ENCODE measurements around the gene CEND1.

CEND1 gene

DNA sequence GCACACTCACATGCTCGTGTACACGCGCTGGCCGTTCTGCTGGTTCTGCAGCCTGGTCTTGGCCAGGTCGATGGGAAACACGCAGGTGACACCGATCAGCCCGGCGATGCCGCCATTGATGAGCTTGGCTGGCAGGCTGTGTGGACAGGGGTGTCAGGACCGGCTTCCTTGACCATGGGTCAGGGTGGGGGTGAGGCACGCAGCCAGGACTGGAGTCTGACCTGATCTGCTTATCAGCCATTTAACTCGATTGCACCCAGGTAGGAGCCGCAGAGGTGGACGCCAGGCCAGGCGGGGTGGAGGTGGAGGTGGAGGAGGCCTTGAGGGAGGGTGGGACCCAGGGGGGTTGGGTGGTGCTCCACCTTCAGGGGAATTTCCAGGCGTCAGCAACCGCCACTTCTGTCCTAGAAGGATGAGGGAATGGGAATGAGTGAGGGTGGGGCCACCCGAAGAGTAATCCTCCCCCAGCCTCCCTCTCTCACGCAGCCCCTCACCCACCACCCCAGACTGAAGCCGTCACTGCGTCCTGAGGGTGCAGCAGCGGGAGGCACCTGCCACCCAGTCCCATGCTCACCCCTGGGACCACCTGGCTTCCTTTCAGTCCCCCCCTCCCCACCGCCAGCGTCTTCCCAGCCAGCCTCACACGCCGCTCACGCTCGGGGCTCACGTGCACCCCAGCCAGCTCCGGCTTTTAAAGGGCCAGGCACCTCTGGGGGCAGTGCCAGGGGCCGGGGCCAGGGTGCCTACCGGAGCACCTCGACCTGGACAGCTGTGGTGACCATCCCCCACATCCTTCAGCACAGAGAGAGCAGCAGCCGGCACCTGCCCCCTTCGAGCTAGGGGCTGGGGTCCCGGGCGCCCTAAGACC, 5.1 kb upstream of the CEND1 start:
- no peak for DNase-seq

DNA sequence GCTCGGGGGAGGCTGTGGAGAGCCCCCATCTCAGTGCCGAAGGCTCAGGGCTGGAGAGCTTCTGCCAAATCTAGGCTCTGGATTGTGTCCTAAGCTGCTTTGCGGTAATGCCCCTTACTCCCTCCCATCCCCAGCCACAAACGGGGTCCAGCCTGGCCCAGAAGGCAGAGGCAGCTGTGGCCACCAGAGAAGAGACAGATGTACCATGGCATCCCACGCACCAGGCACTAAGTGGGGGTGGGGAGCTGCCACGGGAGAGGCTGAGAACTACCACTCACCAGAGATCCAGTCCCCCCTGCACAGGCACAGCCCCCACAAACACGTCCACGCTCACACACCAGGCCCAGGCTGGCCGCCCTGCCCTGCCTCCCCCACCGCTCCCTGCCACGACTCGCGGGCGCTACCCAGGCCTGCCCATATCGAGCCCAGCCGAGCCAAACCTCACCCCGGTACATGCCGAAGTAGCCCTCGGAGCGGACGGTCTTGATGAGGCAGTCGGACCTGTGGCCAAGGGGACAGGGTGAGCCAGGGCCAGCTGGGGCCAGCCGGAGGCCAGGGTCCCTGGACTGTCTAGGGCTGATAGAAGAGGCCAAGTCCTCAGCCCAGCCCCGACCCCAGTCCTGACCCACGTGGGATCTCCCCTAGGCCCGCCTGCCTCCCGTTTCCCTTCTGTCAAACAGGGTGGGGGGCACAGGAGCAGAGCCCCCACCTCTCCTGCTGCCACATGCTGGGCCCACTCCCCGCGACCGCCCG, 4.3 kb upstream of the CEND1 start:
- no peak for DNase-seq

- peak; percentile 71 to 89 for DNase-seq
Observed at GRCh38 chr11:793556-793955, 3.7 kb upstream of the CEND1 start.

DNA sequence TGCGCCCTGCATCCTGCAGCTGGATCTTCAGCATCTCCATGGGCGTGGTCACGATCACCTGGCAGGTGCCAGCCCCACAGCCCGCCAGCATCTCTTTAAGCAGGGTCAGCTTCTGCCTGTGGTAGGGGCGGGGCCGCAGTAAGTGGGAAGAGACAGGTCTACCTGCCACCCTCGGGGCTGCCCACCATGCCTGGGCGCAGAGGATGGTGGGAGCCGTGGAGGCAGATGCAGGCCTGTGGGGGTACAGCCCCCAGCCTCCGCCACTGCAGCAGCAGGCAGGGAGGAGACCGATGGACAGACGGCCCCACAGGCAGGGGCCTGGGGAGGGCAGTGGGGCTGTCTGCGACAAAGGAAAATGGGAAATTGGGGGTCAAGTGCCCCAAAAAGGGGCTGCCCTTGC, 3.0 kb upstream of the CEND1 start:
- DNase-seq = no peak

DNA sequence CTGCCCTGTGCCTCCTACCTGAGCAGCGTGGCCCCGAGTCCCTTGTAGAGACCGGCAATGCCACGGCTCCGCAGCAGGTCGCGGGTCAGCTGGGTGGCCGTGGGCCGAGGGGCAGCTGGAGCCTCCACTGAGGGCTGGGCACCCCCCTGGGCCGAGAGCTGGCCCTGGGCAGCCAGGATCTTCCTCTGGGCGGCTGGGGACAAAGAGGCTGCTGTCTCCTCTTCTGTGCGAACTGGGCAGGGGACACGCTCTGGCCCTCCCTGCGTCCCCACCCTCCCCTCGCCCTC, 2.6 kb upstream of the CEND1 start:
- no peak for DNase-seq

DNA sequence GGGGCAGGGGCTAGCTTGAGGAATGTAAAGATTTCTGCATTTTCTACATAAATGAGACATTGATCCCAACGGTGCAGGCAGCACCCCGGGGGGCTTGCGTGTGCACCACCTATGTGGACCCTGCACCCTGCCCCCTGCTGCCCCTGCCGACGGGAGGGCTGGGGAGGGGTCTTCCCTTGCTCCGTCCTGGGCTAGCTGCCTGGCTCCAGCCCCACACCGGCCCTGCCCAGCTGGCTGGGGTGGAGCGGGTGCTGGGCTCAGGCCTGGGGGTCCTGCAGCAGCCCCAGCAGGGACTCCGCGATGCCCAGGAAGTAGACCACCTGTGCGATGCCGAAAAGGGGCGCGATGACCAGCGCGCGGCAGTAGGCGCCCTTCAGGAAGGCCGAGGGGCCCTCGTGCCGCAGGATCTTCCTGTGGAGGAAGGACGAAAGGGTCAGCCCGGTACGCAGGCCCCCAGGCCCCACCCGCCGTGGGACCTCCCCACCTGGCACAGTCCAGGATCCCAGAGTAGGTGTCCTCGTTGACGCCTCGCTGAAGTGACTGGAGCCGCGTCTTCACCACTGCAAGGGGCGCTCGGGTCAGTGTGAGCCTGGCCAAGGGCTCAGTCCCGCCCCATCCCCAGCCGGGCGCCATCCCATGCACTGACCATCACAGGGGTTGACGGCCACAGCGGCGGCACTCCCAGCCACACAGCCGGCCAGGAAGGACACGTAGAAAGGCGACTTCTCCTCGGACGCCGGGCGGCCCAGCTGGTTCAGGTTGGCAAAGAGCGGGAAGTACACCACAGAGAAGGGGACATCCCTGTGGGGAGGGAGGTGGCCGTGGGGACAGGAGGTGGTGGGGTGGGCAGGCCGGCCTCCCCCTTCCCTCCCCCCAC, 2.0 kb upstream of the CEND1 start:
- no peak for DNase-seq

- DNase-seq = no peak
Observed at GRCh38 chr11:790721-791564, 1.1 kb upstream of the CEND1 start.

DNA sequence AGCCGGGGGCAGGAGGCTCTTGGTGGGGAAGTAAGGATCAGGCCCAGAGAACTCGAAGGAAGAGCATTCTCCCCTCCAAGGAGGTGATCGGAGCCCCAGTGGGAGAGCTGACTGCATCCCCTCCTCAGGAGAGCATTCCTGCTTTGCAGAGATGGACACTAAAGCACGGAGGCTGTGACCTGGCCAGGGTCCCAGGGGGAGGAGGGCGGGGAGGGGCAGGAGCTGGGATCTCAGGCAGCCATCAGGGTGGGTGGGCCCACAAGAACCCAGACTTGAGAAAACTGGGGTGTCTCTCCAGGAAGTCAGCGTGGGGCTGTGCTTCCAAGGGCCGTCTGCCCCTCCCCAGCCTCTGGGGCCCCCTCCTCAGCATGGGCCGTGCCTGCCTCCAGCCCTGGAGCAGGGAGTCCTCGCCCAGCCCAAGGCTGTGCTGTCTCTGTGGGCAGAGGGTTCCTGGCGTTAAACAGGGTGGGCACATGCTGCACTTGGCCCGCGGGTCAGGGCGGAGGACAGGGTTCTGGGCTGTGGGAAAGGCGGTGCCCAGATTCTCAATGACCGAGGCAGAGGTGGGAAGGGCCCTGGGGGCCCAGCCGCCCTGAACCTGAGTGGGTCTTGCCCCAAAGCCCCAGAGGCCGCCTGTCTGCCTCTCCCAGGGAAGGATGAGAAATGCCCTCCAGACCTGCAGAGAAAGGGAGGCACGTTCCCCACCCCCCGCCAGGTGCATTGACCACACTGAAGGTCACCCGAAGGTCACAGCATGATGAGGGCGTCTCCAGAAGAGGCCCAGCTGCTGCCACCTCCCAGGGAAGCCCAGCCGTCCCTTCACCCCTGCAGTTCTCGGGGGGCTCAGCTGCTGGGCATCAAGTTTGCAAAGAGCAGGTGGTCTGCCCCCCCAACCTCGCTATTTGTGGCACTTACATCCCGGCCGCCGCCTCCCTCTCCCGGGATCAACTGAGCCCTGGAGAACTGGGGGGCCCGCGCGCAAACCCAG, 643 bp downstream of the CEND1 start:
- no peak for DNase-seq

- DNase-seq = no peak
Observed at GRCh38 chr11:788009-788640, 1.8 kb downstream of the CEND1 start.

DNA sequence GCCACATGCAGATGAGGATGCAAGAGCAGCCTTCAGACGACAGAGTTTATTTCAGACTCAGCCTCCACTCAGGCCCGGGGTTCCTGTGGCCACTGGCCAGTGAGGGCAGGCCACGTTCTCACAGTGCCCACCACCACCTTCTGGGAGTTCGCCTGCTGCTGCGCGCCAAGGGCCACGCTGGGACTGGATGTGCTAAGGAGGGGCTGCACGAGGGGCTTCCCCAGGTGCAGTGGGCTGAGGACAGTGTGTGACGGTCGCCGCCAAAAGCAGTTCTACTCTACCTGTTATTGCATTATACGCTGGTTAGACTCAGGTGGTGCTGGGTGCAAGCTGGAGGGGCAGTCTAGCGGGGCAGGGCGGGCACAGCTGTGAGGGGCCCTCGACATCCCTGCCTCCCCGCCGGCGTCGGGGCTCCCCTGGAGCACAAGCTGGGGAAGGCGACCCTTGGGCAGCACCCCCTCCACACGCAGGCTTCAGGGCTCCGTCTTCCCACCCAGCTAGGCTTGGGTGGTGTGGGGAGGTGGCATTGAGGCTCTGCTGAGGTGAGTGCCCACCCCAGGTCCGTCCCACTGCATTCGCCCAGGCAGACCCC, 2.7 kb downstream of the CEND1 start:
- no peak for DNase-seq

DNA sequence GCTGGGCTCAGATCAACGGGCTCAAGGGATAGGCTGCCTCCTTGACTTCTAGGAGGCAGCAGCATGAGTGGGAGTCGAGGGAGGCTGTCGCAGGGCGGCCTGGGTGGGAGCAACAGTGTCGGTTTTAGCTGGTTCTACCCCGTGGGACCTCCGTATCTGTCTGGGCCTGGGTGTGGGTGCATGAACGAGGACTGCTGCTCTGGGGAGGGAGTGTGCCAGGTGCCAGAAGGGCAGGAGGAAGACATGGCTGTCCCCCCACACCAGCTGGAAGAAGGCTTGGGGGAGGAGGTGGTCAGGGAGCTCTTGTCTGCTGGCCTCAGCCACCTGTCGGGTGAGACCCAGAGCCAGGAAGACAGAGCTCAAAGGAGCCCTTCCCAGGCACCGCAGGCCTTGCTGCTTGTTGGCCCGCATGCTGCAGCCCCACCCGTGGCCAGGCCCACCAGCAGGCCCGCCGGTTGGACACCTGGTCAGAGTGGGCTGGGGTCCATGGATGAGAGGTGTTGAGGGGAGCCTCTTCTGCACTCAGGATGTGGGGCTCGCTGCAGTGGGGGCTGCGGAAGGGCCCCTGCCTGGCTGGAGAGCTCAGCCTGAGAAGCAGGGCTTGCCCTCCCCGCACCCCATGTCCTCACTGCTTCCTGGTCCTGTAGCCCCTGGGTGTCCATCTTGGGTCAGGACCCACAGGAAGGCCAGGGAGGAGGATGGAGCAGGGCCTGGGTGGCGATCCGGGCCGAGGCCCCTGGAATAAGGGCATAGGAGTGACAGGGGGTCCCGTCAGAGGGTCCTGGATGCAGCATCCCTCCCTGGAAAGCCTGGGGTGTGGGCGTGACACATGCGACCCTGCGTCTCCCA, 3.4 kb downstream of the CEND1 start:
- DNase-seq = no peak

DNA sequence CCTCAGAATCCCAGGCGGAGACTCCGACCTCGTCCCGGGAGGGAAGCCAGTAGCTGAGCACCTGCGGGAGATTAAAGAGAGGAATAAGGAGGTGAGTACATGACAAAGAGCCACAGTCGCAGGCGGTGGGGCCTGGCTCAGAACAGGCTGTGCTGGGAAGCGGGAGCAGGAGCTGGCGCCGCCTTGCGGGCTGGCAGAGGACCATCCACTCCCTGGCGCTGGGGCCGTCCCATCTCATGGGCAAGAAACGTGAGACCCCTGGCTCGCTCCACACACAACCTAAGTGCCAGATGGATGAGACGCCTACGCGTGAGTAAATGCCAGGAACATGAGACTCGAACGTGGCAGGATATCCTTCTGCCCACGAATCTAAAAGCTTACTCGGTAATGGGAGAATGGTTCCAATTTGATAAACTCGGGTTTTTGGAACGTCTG, 6.3 kb downstream of the CEND1 start:
- DNase-seq = peak; percentile 86 to 95

GRCh38 chr11:782264-783174, 7.4 kb downstream of the CEND1 start:
- no peak for DNase-seq

DNA sequence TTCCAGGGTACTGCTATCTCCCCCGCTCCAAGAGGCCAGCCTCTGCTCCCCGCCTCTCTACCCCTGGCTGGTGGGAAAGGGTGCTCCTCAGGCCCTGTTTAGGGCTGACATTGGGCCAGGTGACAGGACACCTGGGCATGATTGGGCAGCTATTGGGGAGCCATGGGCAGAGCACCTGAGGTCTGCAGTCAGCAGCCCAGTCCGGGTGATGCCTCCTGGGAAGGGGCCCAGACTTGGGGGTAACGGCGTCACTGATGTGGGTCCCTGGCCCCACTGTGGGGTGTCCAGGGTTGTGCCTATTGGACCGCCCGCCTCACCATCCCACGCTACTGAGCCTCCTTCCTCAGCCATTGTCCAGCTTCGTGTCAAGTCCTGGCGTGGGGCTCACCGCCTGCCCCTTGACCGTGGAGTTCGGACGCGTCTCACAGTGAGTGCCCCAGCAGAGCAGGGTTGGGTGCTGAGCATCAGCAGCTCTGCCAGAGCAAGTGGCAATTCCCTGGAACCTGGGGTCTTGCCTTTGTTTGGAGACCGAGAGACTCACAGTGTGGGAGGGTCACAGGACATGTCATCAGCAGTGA, 9.8 kb downstream of the CEND1 start:
- no peak for DNase-seq

DNA sequence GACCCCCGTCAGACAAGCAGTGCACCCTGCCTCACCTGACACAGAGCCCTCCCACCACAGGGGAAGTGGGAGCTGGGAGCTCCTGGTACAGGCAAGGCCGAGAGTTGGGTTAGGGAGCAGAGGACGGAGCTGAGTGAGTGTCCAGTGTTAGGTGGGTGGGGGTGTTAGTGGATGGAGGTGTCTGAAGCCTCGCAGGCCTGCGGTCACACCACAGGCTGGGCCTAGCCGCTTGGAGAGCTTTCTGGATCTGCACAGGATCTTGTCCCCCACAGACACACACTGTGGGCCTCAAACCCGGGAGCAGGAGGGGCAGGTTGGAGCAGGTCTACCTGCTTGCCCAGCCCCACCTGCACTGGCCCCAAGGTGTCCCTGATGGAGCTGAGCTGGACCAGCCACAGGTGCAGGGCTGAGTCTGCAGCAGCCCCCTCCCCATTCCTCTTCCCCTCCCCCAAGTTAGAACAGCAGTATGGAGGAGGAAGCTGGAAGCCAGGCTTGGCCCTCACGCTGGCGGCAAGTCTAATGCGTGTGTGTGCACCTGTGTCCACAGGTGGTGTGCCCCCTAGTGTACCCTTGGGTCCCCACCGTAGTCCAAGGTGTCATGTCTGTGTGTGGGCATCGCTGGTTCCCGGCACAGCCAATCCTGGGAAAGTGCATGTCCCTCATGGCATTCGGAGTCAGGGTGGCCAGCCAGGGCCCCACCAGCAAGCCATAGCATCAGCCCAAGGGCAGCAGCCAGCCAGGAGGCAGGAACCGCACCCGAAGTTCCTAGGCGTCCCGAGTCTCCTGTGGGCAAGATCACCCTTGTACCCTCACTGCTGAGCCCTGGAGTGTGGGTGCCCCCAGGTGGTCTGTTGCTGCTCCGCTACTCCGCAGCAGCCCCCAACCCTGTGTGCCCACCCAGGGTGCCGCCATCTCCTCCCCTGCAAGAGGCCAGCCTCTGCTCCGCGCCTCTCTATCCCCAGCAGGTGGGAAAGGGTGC, 10.6 kb downstream of the CEND1 start:
- DNase-seq = no peak
